H1 (cell line): ENCODE data around the gene ZNF765. TPM values are rescaled to one million over a fixed set of nuclear protein-coding genes. Genes with fewer than 3 reads are reported as not detected.

Experiments used
- CTCF ChIA-PET: fragments of 300-600 bp; sonication (Branson Sonifier 250); formaldehyde crosslinking; loops from one replicate; lab custom pipeline; 2021; ENCODE audit not compliant: partially characterized antibody; lab: Charles Lee
- POLR2A ChIA-PET: fragments of 300-600 bp; sonication (Branson Sonifier 250); formaldehyde crosslinking; loops from one replicate; lab custom pipeline; 2021; ENCODE audit warnings: inconsistent platforms; ENCODE audit not compliant: partially characterized antibody; lab: Charles Lee
- DNase-seq, 2 experiments: peaks; one replicate each; pipeline versions ENCODE4 v3.0.0 to v3.0.0-alpha.2; 2010 to 2022; ENCODE audit warnings: low spot score in 2 of 2, low read depth in 1 of 2, mixed read lengths in 1 of 2
- FAIRE-seq: peaks from 2 replicates; lab custom pipeline; 2011; peaks lifted over from hg19 to GRCh38; lab: Jason Lieb, UNC
- H2AFZ ChIP-seq: 2 replicates; pipeline ENCODE4 v1.8.1; 2012; ENCODE audit warnings: low read length, inconsistent platforms
- H2AK5ac ChIP-seq: 2 replicates; pipeline ENCODE4 v1.6.1; 2013; ENCODE audit warnings: low read depth, low read length
- H2BK120ac ChIP-seq: replicated peaks from 2 replicates; pipeline ENCODE3; 2013; ENCODE audit warnings: low read depth, low read length, inconsistent platforms
- H2BK12ac ChIP-seq: 2 replicates; pipeline ENCODE4 v1.6.1; 2013; ENCODE audit warnings: low read depth, low read length
- H2BK15ac ChIP-seq: 2 replicates; pipeline ENCODE4 v1.6.1; 2013; ENCODE audit warnings: low read length
- H2BK20ac ChIP-seq: 2 replicates; pipeline ENCODE4 v1.6.1; 2013; ENCODE audit warnings: low read length
- H2BK5ac ChIP-seq: 2 replicates; pipeline ENCODE4 v1.6.1; 2013; ENCODE audit warnings: low read depth, low read length
- H3K14ac ChIP-seq: 2 replicates; pipeline ENCODE4 v1.6.1; 2013; ENCODE audit warnings: inconsistent platforms; ENCODE audit not compliant: insufficient read length
- H3K18ac ChIP-seq: 2 replicates; pipeline ENCODE4 v1.6.1; 2013; ENCODE audit warnings: low read length; ENCODE audit errors: extremely low read depth
- H3K23ac ChIP-seq: 2 replicates; pipeline ENCODE4 v1.6.1; 2013; ENCODE audit warnings: inconsistent platforms; ENCODE audit not compliant: insufficient read length
- H3K23me2 ChIP-seq: 2 replicates; pipeline ENCODE4 v1.6.1; 2013; ENCODE audit warnings: low read depth, low read length
- H3K27ac ChIP-seq: 2 replicates; pipeline ENCODE4 v1.6.1; 2011; ENCODE audit warnings: low read depth, low read length, inconsistent platforms
- H3K27me3 ChIP-seq, 4 experiments: replicated peaks in 1 of 4; 1 replicate in 1 of 4; 2 replicates in 3 of 4; pipeline versions ENCODE4 v1.6.1 to v1.8.1; 2011 to 2013; ENCODE audit warnings: low read length in 3 of 4, mild to moderate bottlenecking in 3 of 4, inconsistent platforms in 2 of 4, mixed read lengths in 2 of 4, moderate library complexity in 1 of 4; ENCODE audit not compliant: control insufficient read depth in 3 of 4, insufficient read depth in 3 of 4; ENCODE audit errors: extremely low read depth in 1 of 4
- H3K36me3 ChIP-seq, 4 experiments: 2 replicates each; pipeline versions ENCODE4 v1.6.1 to v1.8.1; 2011 to 2013; ENCODE audit warnings: mild to moderate bottlenecking in 4 of 4, low read length in 3 of 4, moderate library complexity in 2 of 4, control low read depth in 1 of 4, inconsistent platforms in 1 of 4; ENCODE audit not compliant: insufficient read depth in 4 of 4, control insufficient read depth in 2 of 4
- H3K4ac ChIP-seq: replicated peaks from 2 replicates; pipeline ENCODE3; 2013; ENCODE audit warnings: low read length, low read depth, mixed read lengths, inconsistent platforms; ENCODE audit not compliant: insufficient read length
- H3K4me1 ChIP-seq, 4 experiments: replicated peaks in 1 of 4; 1 replicate in 1 of 4; 2 replicates in 3 of 4; pipeline versions ENCODE4 v1.6.1 to v1.8.1; 2011 to 2013; ENCODE audit warnings: low read length in 3 of 4, inconsistent platforms in 2 of 4, mixed read lengths in 1 of 4; ENCODE audit not compliant: insufficient read depth in 4 of 4, control insufficient read depth in 3 of 4
- H3K4me2 ChIP-seq, 2 experiments: 2 replicates each; pipeline versions ENCODE4 v1.6.1 to v1.8.1; 2011 to 2013; ENCODE audit warnings: low read depth in 2 of 2, low read length in 2 of 2, control low read depth in 1 of 2, inconsistent platforms in 1 of 2, mild to moderate bottlenecking in 1 of 2; ENCODE audit not compliant: insufficient read depth in 1 of 2
- H3K4me3 ChIP-seq, 4 experiments: fragments of 200-600, 300-600 bp in 1 of 4; sonication (generic), shearing (Covaris generic), sonication (Bioruptor Twin) in 1 of 4; 2 replicates each; pipeline versions ENCODE4 v1.5.1 to v1.8.1; 2011 to 2016; ENCODE audit warnings: low read length in 4 of 4, low read depth in 3 of 4, control low read depth in 2 of 4, inconsistent platforms in 2 of 4, mild to moderate bottlenecking in 2 of 4, mixed read lengths in 1 of 4, moderate library complexity in 1 of 4; ENCODE audit not compliant: insufficient read depth in 2 of 4; ENCODE audit errors: extremely low read depth in 1 of 4
- H3K56ac ChIP-seq: replicated peaks from 2 replicates; pipeline ENCODE3; 2013; ENCODE audit warnings: low read depth, mild to moderate bottlenecking, mixed read lengths, low read length, inconsistent platforms; ENCODE audit not compliant: insufficient read length
- H3K79me1 ChIP-seq: 2 replicates; pipeline ENCODE4 v1.6.1; 2013; ENCODE audit warnings: low read depth, low read length, control low read depth
- H3K79me2 ChIP-seq, 2 experiments: 2 replicates each; pipeline versions ENCODE4 v1.6.1 to v1.8.1; 2012 to 2013; ENCODE audit warnings: low read length in 2 of 2, mild to moderate bottlenecking in 2 of 2, inconsistent platforms in 1 of 2; ENCODE audit not compliant: insufficient read depth in 2 of 2, control insufficient read depth in 1 of 2
- H3K9ac ChIP-seq, 4 experiments: replicated peaks in 1 of 4; 1 replicate in 1 of 4; 2 replicates in 3 of 4; pipeline versions ENCODE4 v1.6.1 to v1.8.1; 2011 to 2013; ENCODE audit warnings: low read depth in 3 of 4, low read length in 3 of 4, control low read depth in 2 of 4, mild to moderate bottlenecking in 2 of 4, moderate library complexity in 2 of 4, inconsistent platforms in 1 of 4; ENCODE audit errors: extremely low read depth in 1 of 4
- H3K9me3 ChIP-seq, 2 experiments: 2 replicates each; pipeline versions ENCODE4 v1.6.1 to v1.8.1; 2012 to 2013; ENCODE audit warnings: mild to moderate bottlenecking in 2 of 2, moderate library complexity in 2 of 2, control low read depth in 1 of 2, inconsistent platforms in 1 of 2, low read depth in 1 of 2, low read length in 1 of 2, mixed read lengths in 1 of 2; ENCODE audit not compliant: insufficient read depth in 2 of 2
- H4K20me1 ChIP-seq, 2 experiments: replicated peaks in 1 of 2; 2 replicates each; pipeline versions ENCODE3 to v1.8.1; 2011 to 2013; ENCODE audit warnings: inconsistent platforms in 2 of 2, low read length in 2 of 2, mild to moderate bottlenecking in 1 of 2; ENCODE audit not compliant: insufficient read depth in 2 of 2, control insufficient read depth in 1 of 2
- H4K5ac ChIP-seq: 2 replicates; pipeline ENCODE4 v1.6.1; 2013; ENCODE audit warnings: low read length, low read depth, mixed read lengths, inconsistent platforms; ENCODE audit not compliant: insufficient read length
- H4K8ac ChIP-seq: 2 replicates; pipeline ENCODE4 v1.8.0; 2013; ENCODE audit warnings: mild to moderate bottlenecking, moderate library complexity, low read length, inconsistent platforms; ENCODE audit not compliant: insufficient read depth; ENCODE audit errors: extremely low read depth
- H4K91ac ChIP-seq: replicated peaks from 2 replicates; pipeline ENCODE3; 2013; ENCODE audit warnings: low read length, mixed read lengths, inconsistent platforms; ENCODE audit not compliant: insufficient read length
- SIN3A ChIP-seq, 2 experiments: IDR thresholded peaks in 1 of 2; conservative IDR thresholded peaks in 1 of 2; 2 replicates each; pipeline ENCODE4 v1.6.1; 2011 to 2012; ENCODE audit warnings: low read length in 2 of 2, improper control_type of control experiment in 1 of 2, low read depth in 1 of 2, mild to moderate bottlenecking in 1 of 2
- ZNF274 ChIP-seq: IDR thresholded peaks from 2 replicates; pipeline ENCODE4 v1.7.0; 2012; ENCODE audit warnings: low read length, borderline replicate concordance; ENCODE audit errors: extremely low read depth
- WGBS, 2 experiments: shearing (Covaris generic) in 1 of 2; methylation state at CpG; one replicate each; pipeline versions ENCODE4 v1.1.6 to v1.1.7; 2013 to 2015; ENCODE audit warnings: low lambda C conversion rate in 2 of 2, mixed read lengths in 2 of 2, inconsistent platforms in 1 of 2, low coverage in 1 of 2, missing lambda C conversion rate in 1 of 2; ENCODE audit not compliant: insufficient replicate concordance in 2 of 2, insufficient coverage in 1 of 2, insufficient read length in 1 of 2; ENCODE audit errors: extremely low coverage in 1 of 2, missing lambda C conversion rate in 1 of 2; 5-methylcytosine and 5-hydroxymethylcytosine counted together
- polyA plus RNA-seq, 7 experiments: library from polyadenylated mRNA; depleted of rRNA in 3 of 7; stranded (reverse) in 5 of 7; unstranded in 2 of 7; fragments of >200 nt in 5 of 7; fragments of 200-250 nt in 2 of 7; gene quantifications; 1 replicate in 5 of 7; 2 replicates in 1 of 7; 4 replicates in 1 of 7; pipeline versions ENCODE4 v1.2.1 to v1.2.3, GENCODE V29; 2011 to 2013; ENCODE audit warnings: missing spikeins in 2 of 7, mixed read lengths in 2 of 7
- total RNA-seq: library from RNA; stranded (reverse); fragmentation: NEBNext Ultra II Directional; extraction: Animal tissue kit (Norgen Biotek cat#: 25700); gene quantifications from 2 replicates; pipeline ENCODE4 v1.2.1, GENCODE V29; 2021

ZNF765 gene
- total and polyA plus RNA-seq, 2 of the 8 experiments (the other 6 are each of a cell fraction or from before 2014, with no cell fraction given), result 4.5 to 22.3 TPM

- no peak overlapping the region for H3K23ac ChIP-seq
- H3K4ac ChIP-seq, result no peak overlapping the region
- peaks cover 31 to 41% of the 10 kb centered on the region in 2 experiments for H3K9me3 ChIP-seq
- H2AK5ac ChIP-seq, result no peak overlapping the region
- H3K4me2 ChIP-seq, result no peak overlapping the region
- H4K8ac ChIP-seq, result no peak overlapping the region
- H2BK12ac ChIP-seq, result no peak overlapping the region
- H3K4me1 ChIP-seq, result no peaks in the 10 kb centered on the region
- H3K23me2 ChIP-seq, result no peaks in the 10 kb centered on the region
- no peaks in the 10 kb centered on the region for H3K27me3 ChIP-seq
- CTCF ChIA-PET, result no interaction called here
- DNase-seq (no peak), FAIRE-seq (peak; percentile 55)
- H2BK15ac ChIP-seq, result no peak overlapping the region
- no peak overlapping the region for H3K14ac ChIP-seq
- peaks cover 4 to 86% (median 59%) of the 10 kb centered on the region in 4 experiments; a peak in 7 of 8 replicates for H3K36me3 ChIP-seq
- no peak overlapping the region for H2AFZ ChIP-seq
- no peak overlapping the region for H3K27ac ChIP-seq
- POLR2A ChIA-PET, result interaction anchor here (1.1 kb wide), 1 partner anchor 8 kb away, joined by 3 read pairs; no protein-coding TSS in a partner anchor
- no peaks in the 10 kb centered on the region for H3K79me1 ChIP-seq
- H3K56ac ChIP-seq, result no peak overlapping the region
- H2BK5ac ChIP-seq, result no peak overlapping the region
- no peak overlapping the region for H3K9ac ChIP-seq
- no peaks in the 10 kb centered on the region for H4K20me1 ChIP-seq
- H3K79me2 ChIP-seq, result no peaks in the 10 kb centered on the region
- no peak overlapping the region for H4K91ac ChIP-seq
- no peak overlapping the region for H2BK120ac ChIP-seq
- H3K18ac ChIP-seq, result no peak overlapping the region
- WGBS, 2 experiments, result 100% methylated on average over 3 of the region's 3 CpGs; no CpG with 5 or more reads in 1 of the 2 experiments
- no peak overlapping the region for H4K5ac ChIP-seq
- H3K4me3 ChIP-seq, result no peak overlapping the region
- no peak overlapping the region for H2BK20ac ChIP-seq
- TF ChIP-seq SIN3A (conservative IDR thresholded peaks at IDR 0.05 in 1 of 2, IDR thresholded peaks at IDR 0.05 in 1 of 2; ENCODE audit: low read depth in 1 of 2, low read length in 2 of 2) (no peak), ZNF274 (peak; percentile 42; the same call in 1 of the 2 replicates)
Observed at GRCh38 chr19:53381376-53381775, 13.6 kb upstream of the ZNF765 start.
